T-cell (primary cell): ENCODE measurements around the gene DDIT4. TPM values are rescaled to one million over a fixed set of nuclear protein-coding genes. Genes with fewer than 3 reads are reported as not detected.

ENCODE experiments used
- ATAC-seq, 4 experiments: fragments of 200-7000 bp in 3 of 4; fragments of 150-1000 bp in 1 of 4; cut with Tn5 transposase; replicated peaks in 1 of 4; 1 replicate in 3 of 4; 2 replicates in 1 of 4; pipeline ENCODE4 v1.10.0; 2021; ENCODE audit warnings: moderate library complexity in 3 of 4, mild to moderate bottlenecking in 2 of 4, moderate number of reproducible peaks in 1 of 4
- CTCF ChIA-PET, 2 donors: fragments of 300-600 bp; sonication (Branson Sonifier 250); formaldehyde crosslinking; loops; one replicate each; lab custom pipeline; 2022; ENCODE audit warnings: antibody characterized with exemption in 2 of 2; lab: Charles Lee
- POLR2A ChIA-PET, 2 donors: fragments of 300-600 bp; sonication (Branson Sonifier 250); formaldehyde crosslinking; loops; one replicate each; lab custom pipeline; 2022; ENCODE audit warnings: antibody characterized with exemption in 2 of 2; lab: Charles Lee
- DNase-seq, 35 experiments: peaks; one replicate each; pipeline versions ENCODE4 v3.0.0 to v3.0.0-alpha.2; 2013 to 2023
- H3K27ac ChIP-seq: one replicate; pipeline ENCODE4 v1.5.1; 2013; ENCODE audit warnings: low read length
- H3K27me3 ChIP-seq, 2 experiments: replicated peaks in 1 of 2; 1 replicate in 1 of 2; 2 replicates in 1 of 2; pipeline versions ENCODE4 v1.6.1 to v1.7.0; 2013; ENCODE audit warnings: low read length in 1 of 2, mixed read lengths in 1 of 2; ENCODE audit not compliant: control insufficient read depth in 2 of 2, insufficient read depth in 2 of 2; ENCODE audit errors: extremely low read depth in 1 of 2
- H3K36me3 ChIP-seq, 2 donors: 1 replicate in 1 of 2; 2 replicates in 1 of 2; pipeline versions ENCODE4 v1.6.1 to v1.7.0; 2013; ENCODE audit warnings: low read length in 1 of 2; ENCODE audit not compliant: control insufficient read depth in 2 of 2, insufficient read depth in 1 of 2; ENCODE audit errors: extremely low read depth in 1 of 2
- H3K4me1 ChIP-seq, 2 experiments: 1 replicate in 1 of 2; 2 replicates in 1 of 2; pipeline versions ENCODE4 v1.6.1 to v1.7.0; 2013; ENCODE audit warnings: low read length in 2 of 2, mixed read lengths in 1 of 2; ENCODE audit not compliant: insufficient read depth in 2 of 2, control insufficient read depth in 1 of 2; ENCODE audit errors: extremely low read depth in 1 of 2
- H3K4me3 ChIP-seq, 2 donors: 1 replicate in 1 of 2; 2 replicates in 1 of 2; pipeline versions ENCODE4 v1.5.1 to v1.7.0; 2013; ENCODE audit warnings: mild to moderate bottlenecking in 2 of 2, low read length in 1 of 2, moderate library complexity in 1 of 2; ENCODE audit not compliant: control insufficient read depth in 1 of 2; ENCODE audit errors: extremely low read depth in 1 of 2
- H3K9me3 ChIP-seq: 2 replicates; pipeline ENCODE4 v1.7.0; 2013
- H3K27ac Mint-ChIP-seq, 2 donors: one replicate each; pipeline ENCODE4 v1.8.0; 2020 to 2021; ENCODE audit warnings: mild to moderate bottlenecking in 2 of 2, mixed read lengths in 2 of 2
- H3K27me3 Mint-ChIP-seq, 2 donors: one replicate each; pipeline ENCODE4 v1.8.0; 2021 to 2022; ENCODE audit warnings: mixed read lengths in 2 of 2
- H3K36me3 Mint-ChIP-seq: one replicate; pipeline ENCODE4 v1.8.0; 2021; ENCODE audit warnings: mixed read lengths
- H3K4me1 Mint-ChIP-seq, 3 donors: one replicate each; pipeline ENCODE4 v1.8.0; 2020 to 2022; ENCODE audit warnings: mixed read lengths in 3 of 3, mild to moderate bottlenecking in 1 of 3
- H3K4me3 Mint-ChIP-seq, 3 donors: one replicate each; pipeline ENCODE4 v1.8.0; 2020 to 2022; ENCODE audit warnings: mild to moderate bottlenecking in 3 of 3, mixed read lengths in 3 of 3, moderate library complexity in 3 of 3
- H3K9me3 Mint-ChIP-seq, 3 donors: one replicate each; pipeline ENCODE4 v1.8.0; 2020 to 2022; ENCODE audit warnings: mixed read lengths in 3 of 3
- WGBS: methylation state at CpG from one replicate; pipeline ENCODE4 v1.1.5; 2013; ENCODE audit warnings: missing lambda C conversion rate; ENCODE audit not compliant: insufficient coverage; 5-methylcytosine and 5-hydroxymethylcytosine counted together
- total RNA-seq, 35 experiments: library from RNA in 6 of 35; stranded (reverse) in 6 of 35; fragments of 120-200 nt in 1 of 35; gene quantifications; one replicate each; pipeline versions ENCODE4 v1.2.1 to v1.2.4 and lab custom pipeline; 2013 to 2026

The DDIT4 gene
- total RNA-seq, 5 donors from 2014 or later (not counting 1 experiment from before 2014, with no cell fraction given): 39.9 to 326 (median 52.1) TPM

DNA sequence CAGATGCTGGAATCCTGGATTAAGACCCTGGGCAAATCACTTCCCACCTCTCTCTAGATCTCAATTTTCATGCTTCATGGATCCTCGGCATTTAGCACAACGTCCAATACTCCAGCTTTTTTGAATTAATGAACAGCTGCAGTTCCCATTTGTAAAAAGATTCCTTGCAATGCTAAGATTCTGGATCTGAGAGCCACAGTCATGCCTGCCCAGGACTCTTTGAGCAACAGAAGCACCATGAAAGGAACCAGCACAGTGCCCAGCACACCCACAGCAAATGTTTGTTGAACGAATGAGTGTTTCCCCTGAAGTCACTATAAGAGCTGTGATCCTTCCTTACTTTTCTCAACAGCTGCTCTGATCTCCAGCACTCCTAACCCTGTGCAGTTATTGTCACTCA lies 20.8 kb upstream of the DDIT4 start:
- Mint-ChIP-seq H3K4me3 (peak overlapping the region in 1 of 3 donors; percentile 76), H3K9me3 (no peaks in the 10 kb centered on the region), H3K27ac (peak overlapping the region; percentile 33 to 98), H3K4me1 (peaks cover 79 to 81% (median 80%) of the 10 kb centered on the region in 3 donors), H3K36me3 (no peaks in the 10 kb centered on the region), H3K27me3 (no peaks in the 10 kb centered on the region)
- 90% methylated on average over 3 of the region's 3 CpGs for WGBS
- ATAC-seq (no peak), DNase-seq (no peak)
- no peaks in the 10 kb centered on the region for H3K9me3 ChIP-seq
- H3K27ac ChIP-seq: no peak overlapping the region
- no peaks in the 10 kb centered on the region for H3K27me3 ChIP-seq
- H3K4me1 ChIP-seq: peaks cover 45 to 89% of the 10 kb centered on the region in 2 experiments
- H3K4me3 ChIP-seq: no peak overlapping the region
- ChIA-PET POLR2A (interaction anchor here in 1 of 2 donors (0.6 to 0.7 kb wide), 2 partner anchors 11 to 92 kb away, joined by 3 read pairs; no protein-coding TSS in a partner anchor), CTCF (interaction anchor here in 1 of 2 donors (0.5 to 0.7 kb wide), 2 partner anchors 24 to 123 kb away, joined by 4 to 6 read pairs; no protein-coding TSS in a partner anchor)
- no peaks in the 10 kb centered on the region for H3K36me3 ChIP-seq

DNA sequence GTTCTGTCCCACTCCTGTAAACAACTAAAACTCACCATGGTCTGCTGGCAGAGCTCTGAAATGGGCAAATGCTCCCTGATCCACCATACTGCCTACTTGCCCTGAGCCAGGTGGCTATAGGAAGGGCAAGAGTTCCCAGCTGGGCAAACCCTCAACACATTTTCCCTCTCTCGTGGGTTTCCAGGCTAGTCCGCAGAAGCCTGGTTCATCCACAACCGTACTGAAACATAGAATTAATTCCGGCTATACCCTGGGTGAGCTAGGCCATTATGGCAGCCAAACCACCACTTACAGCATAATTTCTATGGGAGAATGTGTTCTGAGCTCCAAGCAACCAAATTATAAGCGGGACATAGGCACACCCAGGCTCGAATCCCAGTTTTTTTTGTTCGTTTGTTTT lies 20.1 kb upstream of the DDIT4 start:
- peak overlapping the region; percentile 33 to 98 for H3K27ac Mint-ChIP-seq

DNA sequence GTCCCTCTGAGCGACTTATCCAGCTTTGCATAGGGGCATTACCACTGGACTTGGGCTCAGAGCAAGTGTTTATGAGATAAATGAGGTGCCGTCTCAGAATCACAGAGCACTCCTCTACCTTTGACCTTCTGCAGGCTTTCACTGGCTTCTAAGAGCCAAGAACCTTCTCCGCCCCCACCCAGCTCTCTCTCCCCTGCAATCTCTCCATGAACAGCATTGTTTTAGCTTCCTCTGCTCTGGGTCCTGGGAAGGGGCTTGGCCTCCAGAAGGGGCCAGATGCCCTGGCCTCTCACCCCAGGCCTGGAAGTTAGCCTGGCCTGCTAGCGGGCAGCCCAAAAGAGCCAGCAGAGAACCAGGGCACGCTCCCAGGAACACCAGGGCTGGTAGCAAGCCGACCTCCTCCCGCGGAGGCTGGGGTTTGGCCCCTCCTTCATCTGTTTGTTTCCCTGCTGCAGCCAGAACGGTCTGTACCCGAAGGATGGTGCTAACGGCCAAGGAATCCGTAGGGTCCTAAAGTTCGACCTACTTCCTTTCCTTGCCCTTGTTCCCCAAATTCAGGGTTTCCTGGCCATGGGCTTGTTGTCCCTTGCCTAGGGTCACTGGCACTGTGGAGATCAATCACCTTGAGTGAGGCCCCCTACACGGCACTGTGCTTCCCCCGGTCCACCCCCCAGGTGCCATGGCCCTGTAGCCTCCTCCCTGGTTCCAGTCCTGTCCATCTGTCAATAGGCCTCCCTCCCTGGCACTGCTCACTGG lies 18.7 kb upstream of the DDIT4 start:
- Histone ChIP-seq H3K27ac (peak overlapping the region; percentile 58), H3K4me1 (peaks cover 43 to 84% of the 10 kb centered on the region in 2 experiments), H3K4me3 (peak overlapping the region in 1 of 2 donors; percentile 11), H3K27me3 (no peaks in the 10 kb centered on the region), H3K36me3 (no peaks in the 10 kb centered on the region), H3K9me3 (no peaks in the 10 kb centered on the region)
- Mint-ChIP-seq H3K27ac (peak overlapping the region; percentile 97 to 98), H3K27me3 (no peaks in the 10 kb centered on the region), H3K4me3 (peak overlapping the region; percentile 41 to 83 (median 61)), H3K36me3 (no peaks in the 10 kb centered on the region), H3K9me3 (no peaks in the 10 kb centered on the region), H3K4me1 (peaks cover 77 to 82% (median 77%) of the 10 kb centered on the region in 3 donors)
- ATAC-seq (peak; percentile 70 to 83 (median 75)), DNase-seq (peak in 18 of 35 experiments; percentile 16 to 68 (median 29))
- POLR2A ChIA-PET: interaction anchor here (0.6 to 1.2 kb wide), 8 partner anchors 10 to 271 kb away, joined by 3 to 9 read pairs (median 3); partner anchors contain the start of gene DDIT4 (in 1 of the 2)
- CTCF ChIA-PET: interaction anchor here (0.6 to 1.0 kb wide), 5 partner anchors 17 to 508 kb away, joined by 3 to 5 read pairs (median 4); no protein-coding TSS in a partner anchor
- WGBS: 42% methylated on average over 10 of the region's 15 CpGs

More for the DNA sequence above, 20.1 kb upstream of the DDIT4 start:
- peak overlapping the region in 1 of 3 donors; percentile 76 for H3K4me3 Mint-ChIP-seq
- POLR2A ChIA-PET: interaction anchor here in 1 of 2 donors (0.6 kb wide), 2 partner anchors 10 to 37 kb away, joined by 3 read pairs; no protein-coding TSS in a partner anchor
- Histone ChIP-seq H3K4me1 (peaks cover 40 to 85% of the 10 kb centered on the region in 2 experiments), H3K4me3 (no peak overlapping the region), H3K9me3 (no peaks in the 10 kb centered on the region), H3K36me3 (no peaks in the 10 kb centered on the region), H3K27me3 (no peaks in the 10 kb centered on the region), H3K27ac (no peak overlapping the region)
- peaks cover 75 to 78% (median 76%) of the 10 kb centered on the region in 3 donors for H3K4me1 Mint-ChIP-seq
- H3K36me3 Mint-ChIP-seq: no peaks in the 10 kb centered on the region
- no peak for ATAC-seq
- CTCF ChIA-PET: interaction anchor here in 1 of 2 donors (0.5 to 0.8 kb wide), 2 partner anchors 24 to 129 kb away, joined by 3 to 6 read pairs; no protein-coding TSS in a partner anchor
- no peak for DNase-seq
- no peaks in the 10 kb centered on the region for H3K27me3 Mint-ChIP-seq
- H3K9me3 Mint-ChIP-seq: no peaks in the 10 kb centered on the region
- 80% methylated on average over 1 of the region's 7 CpGs for WGBS

DNA sequence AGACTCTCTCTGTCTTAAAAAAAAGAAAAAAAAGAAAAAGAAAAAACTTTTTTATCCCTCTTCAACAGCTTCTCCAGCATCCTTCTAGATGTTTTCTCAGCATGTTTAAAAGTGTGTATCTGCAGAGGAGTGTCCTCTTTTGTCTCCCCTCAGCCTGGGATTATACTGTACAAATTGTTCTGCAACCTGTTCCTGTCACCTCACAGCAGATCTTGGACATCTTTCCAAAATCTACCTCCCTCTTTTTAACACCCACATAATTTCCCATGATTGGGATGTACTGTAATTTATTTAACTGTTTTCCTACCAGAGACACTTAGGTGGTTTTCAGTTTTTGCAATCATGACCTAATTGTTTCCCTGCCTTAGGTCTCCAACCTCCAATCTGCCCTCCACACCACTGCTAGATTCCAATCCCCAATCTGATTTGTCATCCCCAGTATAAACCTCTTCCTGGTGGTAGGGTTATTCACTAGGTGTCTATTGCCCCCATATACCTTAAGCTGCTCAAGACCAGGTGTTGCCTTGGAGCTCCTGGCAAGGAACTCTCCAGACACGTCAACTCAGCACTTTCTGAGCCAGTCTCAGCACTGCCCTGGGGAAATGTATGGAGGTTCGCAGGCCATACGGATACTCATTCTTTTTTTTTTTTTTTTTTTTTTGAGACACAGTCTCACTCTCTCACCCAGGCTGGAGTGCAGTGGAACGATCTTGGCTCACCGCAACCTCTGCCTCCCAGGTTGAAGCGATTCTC lies 17.6 kb upstream of the DDIT4 start:
- Mint-ChIP-seq H3K9me3 (no peaks in the 10 kb centered on the region), H3K27me3 (no peaks in the 10 kb centered on the region), H3K36me3 (no peaks in the 10 kb centered on the region), H3K27ac (peak overlapping the region; percentile 74 to 98), H3K4me1 (peaks cover 75 to 84% (median 78%) of the 10 kb centered on the region in 3 donors), H3K4me3 (peak overlapping the region in 1 of 3 donors; percentile 83)
- peaks cover 42 to 84% of the 10 kb centered on the region in 2 experiments for H3K4me1 ChIP-seq
- no peak for ATAC-seq
- no peaks in the 10 kb centered on the region for H3K27me3 ChIP-seq
- no peak overlapping the region for H3K27ac ChIP-seq
- ChIA-PET CTCF (interaction anchor here (0.6 to 0.7 kb wide), 5 partner anchors 13 to 172 kb away, joined by 3 to 10 read pairs (median 5); no protein-coding TSS in a partner anchor), POLR2A (interaction anchor here (0.6 to 1.0 kb wide), 4 partner anchors 11 to 272 kb away, joined by 3 to 9 read pairs (median 4); no protein-coding TSS in a partner anchor)
- H3K4me3 ChIP-seq: no peak overlapping the region
- no peaks in the 10 kb centered on the region for H3K9me3 ChIP-seq
- WGBS: no CpG with 5 or more reads among the region's 6 CpGs
- no peak for DNase-seq
- H3K36me3 ChIP-seq: no peaks in the 10 kb centered on the region

DNA sequence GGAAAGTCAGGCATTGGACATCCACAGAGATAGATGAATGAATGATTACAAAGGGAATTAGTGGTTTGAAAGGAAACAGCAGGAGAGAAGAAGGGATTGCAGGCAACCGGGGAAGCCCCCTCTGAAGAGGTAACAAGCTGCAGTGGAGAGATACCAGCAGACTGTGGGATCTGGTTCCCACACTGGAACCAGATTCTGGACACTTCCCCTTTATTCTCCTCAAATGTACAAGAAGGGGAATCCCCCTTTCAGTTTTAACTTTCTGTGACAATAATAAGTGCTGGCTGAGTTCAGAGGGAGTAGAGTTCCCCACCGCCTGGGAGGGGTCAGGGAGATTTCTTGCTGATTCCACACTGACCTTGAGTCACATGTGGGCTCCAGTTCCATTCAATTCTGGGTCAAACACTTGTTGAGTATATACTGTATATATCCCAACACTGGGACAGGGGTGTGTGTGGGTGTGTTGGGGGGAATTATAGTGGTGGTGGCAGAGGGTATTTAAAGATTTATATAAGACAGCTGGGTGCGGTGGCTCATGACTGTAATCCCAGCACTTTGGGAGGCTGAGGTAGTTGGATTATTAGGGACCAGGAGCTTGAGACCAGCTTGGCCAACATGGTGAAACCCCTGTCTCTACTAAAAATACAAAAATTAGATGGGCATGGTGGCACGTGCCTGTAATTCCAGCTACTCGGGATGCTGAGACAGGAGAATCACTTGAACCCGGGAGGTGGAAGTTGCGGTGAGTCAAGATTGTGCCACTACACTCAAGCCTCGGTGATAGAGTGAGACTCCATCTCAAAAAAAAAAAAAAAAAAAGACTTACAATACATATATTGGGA lies 16.5 kb upstream of the DDIT4 start:
- Mint-ChIP-seq H3K27ac (peak overlapping the region; percentile 49 to 86), H3K4me3 (peak overlapping the region in 1 of 3 donors; percentile 37), H3K4me1 (peaks cover 74 to 81% (median 78%) of the 10 kb centered on the region in 3 donors), H3K36me3 (no peaks in the 10 kb centered on the region), H3K27me3 (no peaks in the 10 kb centered on the region), H3K9me3 (no peaks in the 10 kb centered on the region)
- ATAC-seq (no peak), DNase-seq (peak in 2 of 35 experiments; percentile 11 to 34)
- Histone ChIP-seq H3K36me3 (no peaks in the 10 kb centered on the region), H3K4me3 (no peak overlapping the region), H3K27ac (no peak overlapping the region), H3K9me3 (no peaks in the 10 kb centered on the region), H3K4me1 (peaks cover 45 to 84% of the 10 kb centered on the region in 2 experiments), H3K27me3 (no peaks in the 10 kb centered on the region)
- CTCF ChIA-PET: interaction anchor here in 1 of 2 donors (0.6 to 0.7 kb wide), 2 partner anchors 21 to 34 kb away, joined by 4 to 10 read pairs; no protein-coding TSS in a partner anchor
- 100% methylated on average over 1 of the region's 8 CpGs for WGBS
- POLR2A ChIA-PET: interaction anchor here (0.5 kb wide), 2 partner anchors 23 to 138 kb away, joined by 3 read pairs; no protein-coding TSS in a partner anchor
